IMR-90 (cell line): ENCODE data around the gene LIPN.

ENCODE experiments used
- CEBPB ChIP-seq: IDR thresholded peaks from 2 replicates; pipeline ENCODE4 v1.6.1; 2012; ENCODE audit warnings: low read depth, low read length, improper control_type of control experiment
- CTCF ChIP-seq: conservative IDR thresholded peaks from 2 replicates; pipeline ENCODE4 v1.5.1; 2012; ENCODE audit warnings: mild to moderate bottlenecking, low read depth, low read length, improper control_type of control experiment
- ELK1 ChIP-seq: fragments of 150-350 bp; IDR thresholded peaks from 2 replicates; pipeline ENCODE4 v1.6.1; 2016; ENCODE audit warnings: low read depth, mild to moderate bottlenecking, low read length, moderate library complexity, borderline replicate concordance
- MAFK ChIP-seq: IDR thresholded peaks from 2 replicates; pipeline ENCODE4 v1.6.1; 2012; ENCODE audit warnings: low read depth, low read length, improper control_type of control experiment
- MAZ ChIP-seq: IDR thresholded peaks from 2 replicates; pipeline ENCODE4 v1.6.1; 2012; ENCODE audit warnings: low read depth, mild to moderate bottlenecking, low read length, improper control_type of control experiment, moderate library complexity, borderline replicate concordance
- POLR2A ChIP-seq: IDR thresholded peaks from 2 replicates; pipeline ENCODE4 v1.6.1; 2012; ENCODE audit warnings: mild to moderate bottlenecking, low read depth, low read length
- RAD21 ChIP-seq: IDR thresholded peaks from 2 replicates; pipeline ENCODE4 v1.6.1; 2012; ENCODE audit warnings: low read length, improper control_type of control experiment
- RCOR1 ChIP-seq: IDR thresholded peaks from 2 replicates; pipeline ENCODE4 v1.6.1; 2012; ENCODE audit warnings: mild to moderate bottlenecking, low read length, improper control_type of control experiment; ENCODE audit not compliant: insufficient replicate concordance
- RFX5 ChIP-seq: IDR thresholded peaks from 2 replicates; pipeline ENCODE4 v1.8.0; 2012; ENCODE audit warnings: low read depth, mild to moderate bottlenecking, low read length, moderate library complexity
- SMC3 ChIP-seq: fragments of 150-350 bp; IDR thresholded peaks from 2 replicates; pipeline ENCODE4 v1.6.1; 2016; ENCODE audit warnings: low read depth, mild to moderate bottlenecking, antibody characterized with exemption, low read length, moderate library complexity

DNA sequence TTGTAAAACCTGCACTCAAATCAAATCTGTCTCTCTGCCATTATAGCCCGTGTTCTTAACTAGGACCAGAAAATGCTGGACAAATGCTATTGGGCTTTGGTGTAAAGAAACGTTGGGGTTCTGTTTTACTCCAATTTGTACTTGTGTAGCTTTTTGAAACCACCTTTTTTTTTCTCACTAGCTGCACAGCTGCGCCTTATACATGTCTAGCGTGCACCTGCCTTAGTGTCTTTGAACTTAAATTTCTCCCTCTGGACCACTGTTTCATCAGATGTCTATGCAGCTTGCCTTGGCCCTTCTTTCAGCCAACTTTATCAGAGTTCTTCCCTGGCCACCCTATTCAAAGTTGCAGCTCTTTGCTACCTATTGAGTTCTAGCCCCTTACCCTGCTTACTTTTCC lies 49.8 kb downstream of the LIPN start:
- TF ChIP-seq CTCF (no peak), POLR2A (no peak), SMC3 (no peak), RAD21 (no peak), MAFK (no peak), RFX5 (no peak), RCOR1 (no peak), MAZ (no peak), ELK1 (no peak), CEBPB (no peak)
